HepG2 (cell line): Measurements from ENCODE around the gene CKAP2L. TPM values are rescaled to one million over a fixed set of nuclear protein-coding genes. Genes with fewer than 3 reads are reported as not detected.

Experiments used
- ATAC-seq: fragments of 200-7000 bp; cut with Tn5 transposase; 3 replicates; pipeline ENCODE4 v1.9.1; 2020; ENCODE audit warnings: mild to moderate bottlenecking, moderate library complexity
- BruUV-seq: library from RNA; stranded (reverse); fragments of 400-500 nt; replicated peaks from 2 replicates; lab custom pipeline; 2021; lab: Mats Ljungman, UMichigan
- CTCF ChIA-PET: fragments of 300-600 bp; formaldehyde crosslinking; extraction: SDS; loops from one replicate; lab custom pipeline; 2021; ENCODE audit warnings: low total read pairs, inconsistent platforms, low intra/inter-chr PET ratio; lab: Yijun Ruan, JAX
- POLR2A ChIA-PET: fragments of 350-600 bp; sonication (Branson Sonifier 250); formaldehyde crosslinking; loops from one replicate; lab custom pipeline; 2020; ENCODE audit warnings: antibody characterized with exemption, inconsistent platforms; lab: Yijun Ruan, JAX
- DNase-seq: peaks from one replicate; pipeline ENCODE4 v3.0.0-alpha.2; 2015; ENCODE audit warnings: low spot score
- FAIRE-seq: peaks from 3 replicates; lab custom pipeline; 2011; peaks lifted over from hg19 to GRCh38; lab: Jason Lieb, UNC
- H2AFZ ChIP-seq: one replicate; pipeline ENCODE4 v1.6.1; 2011; ENCODE audit warnings: low read length, inconsistent platforms
- H3K27ac ChIP-seq: fragments of 300-600 bp; 3 replicates; pipeline ENCODE4 v1.8.0; 2011; ENCODE audit warnings: mixed run types, mild to moderate bottlenecking, mixed read lengths, low read length, inconsistent platforms; ENCODE audit not compliant: insufficient read depth; ENCODE audit errors: extremely low read length
- H3K27me3 ChIP-seq, 2 experiments: fragments of 200-600 bp in 1 of 2; 2 replicates in 1 of 2; 3 replicates in 1 of 2; pipeline versions ENCODE4 v1.6.0 to v1.8.0; 2011; ENCODE audit warnings: low read length in 2 of 2, mild to moderate bottlenecking in 2 of 2, moderate library complexity in 2 of 2, inconsistent platforms in 1 of 2; ENCODE audit not compliant: insufficient read depth in 2 of 2, control insufficient read depth in 1 of 2
- H3K36me3 ChIP-seq, 2 experiments: fragments of 200-600 bp in 1 of 2; replicated peaks in 1 of 2; 2 replicates in 1 of 2; 3 replicates in 1 of 2; pipeline versions ENCODE4 v1.5.1 to v1.8.0; 2011; ENCODE audit warnings: low read length in 2 of 2, inconsistent platforms in 1 of 2; ENCODE audit not compliant: insufficient read depth in 2 of 2, control insufficient read depth in 1 of 2
- H3K4me1 ChIP-seq: 2 replicates; pipeline ENCODE4 v1.5.1; 2012; ENCODE audit warnings: low read length, inconsistent platforms; ENCODE audit not compliant: insufficient read depth
- H3K4me2 ChIP-seq: 2 replicates; pipeline ENCODE4 v1.6.0; 2011; ENCODE audit warnings: low read depth, low read length, inconsistent platforms
- H3K4me3 ChIP-seq, 3 experiments: fragments of 200-600 bp in 1 of 3; sonication (generic), shearing (Covaris generic) in 1 of 3; replicated peaks in 1 of 3; 2 replicates each; pipeline ENCODE4 v1.5.1; 2011 to 2016; ENCODE audit warnings: low read length in 3 of 3, inconsistent platforms in 2 of 3, low read depth in 2 of 3, mild to moderate bottlenecking in 2 of 3, control low read depth in 1 of 3, mixed read lengths in 1 of 3; ENCODE audit not compliant: insufficient read depth in 1 of 3
- H3K79me2 ChIP-seq: one replicate; pipeline ENCODE4 v1.6.1; 2011; ENCODE audit warnings: low read length, inconsistent platforms; ENCODE audit not compliant: insufficient read depth
- H3K9ac ChIP-seq: 2 replicates; pipeline ENCODE4 v1.6.0; 2011; ENCODE audit warnings: mild to moderate bottlenecking, low read depth, low read length, inconsistent platforms; ENCODE audit not compliant: insufficient read depth
- H3K9me3 ChIP-seq: 2 replicates; pipeline ENCODE4 v1.5.1; 2012; ENCODE audit warnings: mild to moderate bottlenecking, low read length
- H4K20me1 ChIP-seq: 2 replicates; pipeline ENCODE4 v1.6.0; 2011; ENCODE audit warnings: inconsistent platforms, mild to moderate bottlenecking, low read length, moderate library complexity; ENCODE audit not compliant: insufficient read depth
- CEBPB ChIP-seq: IDR thresholded peaks from 2 replicates; pipeline ENCODE4 v1.6.1; 2011; ENCODE audit warnings: low read depth, low read length, improper control_type of control experiment, borderline replicate concordance
- CEBPG ChIP-seq: IDR thresholded peaks from 2 replicates; pipeline ENCODE4 v1.6.1; 2016
- FOXJ3 ChIP-seq: sonication (generic); formaldehyde crosslinking; IDR thresholded peaks from 2 replicates; pipeline ENCODE4 v1.4.0; 2020; ENCODE audit warnings: missing genetic modification reagents, mild to moderate bottlenecking, borderline replicate concordance
- FOXP1 ChIP-seq, 2 experiments: fragments of 450-650 bp in 1 of 2; IDR thresholded peaks; 2 replicates each; pipeline ENCODE4 v1.6.1; 2017 to 2018; ENCODE audit warnings: antibody characterized with exemption in 1 of 2
- FOXP4 ChIP-seq: sonication (generic); formaldehyde crosslinking; IDR thresholded peaks from 2 replicates; pipeline ENCODE4 v1.4.0; 2020; ENCODE audit warnings: missing genetic modification reagents
- KAT8 ChIP-seq: IDR thresholded peaks from 2 replicates; pipeline ENCODE4 v1.6.1; 2016; ENCODE audit warnings: missing genetic modification reagents, missing compliant biosample characterization
- MXI1 ChIP-seq: IDR thresholded peaks from 3 replicates; pipeline ENCODE4 v1.6.1; 2012; ENCODE audit warnings: low read depth, low read length, inconsistent platforms, borderline replicate concordance
- PBX3 ChIP-seq: sonication (generic); formaldehyde crosslinking; IDR thresholded peaks from 2 replicates; pipeline ENCODE4 v1.8.1; 2023; ENCODE audit warnings: missing genetic modification reagents, inconsistent platforms, borderline replicate concordance
- STAG1 ChIP-seq: sonication (generic); formaldehyde crosslinking; IDR thresholded peaks from 2 replicates; pipeline ENCODE4 v1.4.0; 2020; ENCODE audit warnings: missing genetic modification reagents
- ZBTB10 ChIP-seq: sonication (generic); formaldehyde crosslinking; IDR thresholded peaks from 2 replicates; pipeline ENCODE4 v1.4.0; 2020; ENCODE audit warnings: missing genetic modification reagents, borderline replicate concordance
- ZFP90 ChIP-seq: sonication (generic); formaldehyde crosslinking; IDR thresholded peaks from 2 replicates; pipeline ENCODE4 v1.8.0; 2022; ENCODE audit warnings: missing genetic modification reagents, mild to moderate bottlenecking, inconsistent platforms, borderline replicate concordance
- ZNF644 ChIP-seq: IDR thresholded peaks from 2 replicates; pipeline ENCODE4 v1.6.1; 2016; ENCODE audit warnings: low read depth
- ZNF788 ChIP-seq: sonication (generic); formaldehyde crosslinking; IDR thresholded peaks from 2 replicates; pipeline ENCODE4 v1.5.0; 2020; ENCODE audit warnings: mild to moderate bottlenecking, missing genetic modification reagents, borderline replicate concordance
- whole genome bisulfite sequencing: methylation state at CpG from one replicate; pipeline ENCODE4 v1.1.6; 2017; ENCODE audit warnings: low lambda C conversion rate; 5-methylcytosine and 5-hydroxymethylcytosine counted together
- in situ Hi-C: cut with HindIII; loops from 2 replicates; pipeline ENCODE4 v1.10.0; 2017; ENCODE audit warnings: low pct_unique_long_range_greater_than_20kb; ENCODE audit not compliant: extremely low pct_ligation_motif_present
- intact Hi-C: fragments of 100-400 bp; cut with micrococcal nuclease; formaldehyde crosslinking; loops from one replicate; pipeline ENCODE4 v1.10.0; 2022; ENCODE audit not compliant: unreplicated experiment
- polyA plus RNA-seq, 8 experiments: library from polyadenylated mRNA; depleted of rRNA in 3 of 8; stranded (reverse) in 7 of 8; unstranded in 1 of 8; fragments of >200 nt; fragmentation: Illumina TruSeq in 4 of 8; extraction: Trizol in 4 of 8; gene quantifications; 2 replicates each; pipeline versions ENCODE4 v1.2.1 to v1.2.3, GENCODE V29; 2011 to 2016; ENCODE audit warnings: low read depth in 4 of 8, missing spikeins in 1 of 8, mixed read lengths in 1 of 8; ENCODE audit not compliant: insufficient read depth in 1 of 8
- total RNA-seq, 5 experiments: library from RNA; depleted of rRNA; stranded (reverse); fragments of >200 nt; fragmentation: Illumina TruSeq; extraction: Trizol; gene quantifications; 2 replicates each; pipeline ENCODE4 v1.2.3, GENCODE V29; 2016; ENCODE audit warnings: low read depth in 1 of 5

The CKAP2L gene
- total and polyA plus RNA-seq, 2 of the 13 experiments (the other 11 are each of a cell fraction or from before 2014, with no cell fraction given): 7.1 to 9.5 TPM

- H3K36me3 ChIP-seq: peaks cover 3 to 22% of the 10 kb centered on the region in 2 experiments
- intact Hi-C loops: loop anchor here (5.0 kb wide), 2 partner anchors 40 to 180 kb away; no protein-coding TSS in a partner anchor
- H4K20me1 ChIP-seq: no peaks in the 10 kb centered on the region
- WGBS: 68% methylated on average over 4 of the region's 4 CpGs
- no peaks in the 10 kb centered on the region; a peak in 1 of 5 replicates for H3K27me3 ChIP-seq
- peaks cover 23% of the 10 kb centered on the region for H3K79me2 ChIP-seq
- ChIA-PET CTCF (no interaction called here), POLR2A (no interaction called here)
- peak overlapping the region; percentile 72 for H3K27ac ChIP-seq
- peak overlapping the region; percentile 85; the same call in 1 of the 2 replicates for H3K9ac ChIP-seq
- no TSS peak for BruUV-seq
- no peak for ATAC-seq
- peaks cover 42% of the 10 kb centered on the region for H3K4me1 ChIP-seq
- peak overlapping the region; percentile 90 for H3K4me2 ChIP-seq
- peak overlapping the region; percentile 22 for H2AFZ ChIP-seq
- in situ Hi-C loops: loop anchor here (5.0 kb wide), 1 partner anchor 40 kb away; no protein-coding TSS in a partner anchor
- TF ChIP-seq FOXJ3 (CRISPR knock-in tag) (0 out of 2 replicates have a peak, but pooled peaks have one; percentile 23), CEBPB (peak; percentile 61; the same call in 1 of the 2 replicates), FOXP1 (IDR thresholded peaks at IDR 0.05) (no peak), FOXP1 (CRISPR knock-in tag; IDR thresholded peaks at IDR 0.05) (0 out of 2 replicates have a peak, but pooled peaks have one; percentile 13), MXI1 (no peak), ZNF644 (CRISPR knock-in tag) (peak; percentile 44; the same call in 1 of the 2 replicates), ZNF788 (CRISPR knock-in tag) (no peak), ZFP90 (CRISPR knock-in tag) (no peak), FOXP4 (0 out of 2 replicates have a peak, but pooled peaks have one; percentile 10), ZBTB10 (no peak), KAT8 (0 out of 2 replicates have a peak, but pooled peaks have one; percentile 0), CEBPG (CRISPR knock-in tag) (peak; percentile 69), PBX3 (CRISPR knock-in tag) (no peak), STAG1 (CRISPR knock-in tag) (peak; percentile 6; the same call in 1 of the 2 replicates)
- TF ChIP-seq, all 625 proteins: peak for 8
- H3K4me3 ChIP-seq: peak overlapping the region in 1 of 3 experiments; percentile 91; a peak in 1 of 6 replicates
- peak; percentile 43 for FAIRE-seq
- no peak for DNase-seq
- no peaks in the 10 kb centered on the region for H3K9me3 ChIP-seq
Observed at GRCh38 chr2:112762276-112762675, 2.1 kb downstream of the CKAP2L start.
